GM23248 (cell line): Measurements from ENCODE around the gene FRMPD3.

Source experiments
- EZH2 ChIP-seq: fragments of 200-600 bp; sonication (generic); IDR thresholded peaks from 2 replicates; pipeline ENCODE4 v1.6.1; 2018; ENCODE audit warnings: antibody characterized with exemption, mild to moderate bottlenecking; ENCODE audit not compliant: insufficient read depth, poor library complexity, severe bottlenecking
- EZH2phosphoT487 ChIP-seq: fragments of 200-600 bp; sonication (generic); IDR thresholded peaks from 2 replicates; pipeline ENCODE4 v1.6.1; 2018; ENCODE audit warnings: antibody characterized with exemption, moderate library complexity, mild to moderate bottlenecking, low read depth; ENCODE audit not compliant: insufficient read depth

- TF ChIP-seq EZH2, result no peak
- no peak for TF ChIP-seq EZH2phosphoT487
These were observed 3.8 kb upstream of the FRMPD3 start for GRCh38 chrX:107445631-107446030.
